H1 (cell line): ENCODE results near the gene PFKFB1. TPM values are rescaled to one million over a fixed set of nuclear protein-coding genes. Genes with fewer than 3 reads are reported as not detected.

Source experiments
- CHD2 ChIP-seq: IDR thresholded peaks from 2 replicates; pipeline ENCODE4 v1.6.1; 2012; ENCODE audit warnings: low read length, improper control_type of control experiment
- GABPA ChIP-seq: IDR thresholded peaks from 2 replicates; pipeline ENCODE4 v1.6.1; 2011; ENCODE audit warnings: mild to moderate bottlenecking, low read length, moderate library complexity, borderline replicate concordance; ENCODE audit not compliant: insufficient read depth
- polyA plus RNA-seq, 7 experiments: library from polyadenylated mRNA; depleted of rRNA in 3 of 7; stranded (reverse) in 5 of 7; unstranded in 2 of 7; fragments of >200 nt in 5 of 7; fragments of 200-250 nt in 2 of 7; gene quantifications; 1 replicate in 5 of 7; 2 replicates in 1 of 7; 4 replicates in 1 of 7; pipeline versions ENCODE4 v1.2.1 to v1.2.3, GENCODE V29; 2011 to 2013; ENCODE audit warnings: missing spikeins in 2 of 7, mixed read lengths in 2 of 7
- total RNA-seq: library from RNA; stranded (reverse); fragmentation: NEBNext Ultra II Directional; extraction: Animal tissue kit (Norgen Biotek cat#: 25700); gene quantifications from 2 replicates; pipeline ENCODE4 v1.2.1, GENCODE V29; 2021

PFKFB1 gene
- total and polyA plus RNA-seq, 2 of the 8 experiments (the other 6 are each of a cell fraction or from before 2014, with no cell fraction given): 0.26 to 0.30 TPM

DNA sequence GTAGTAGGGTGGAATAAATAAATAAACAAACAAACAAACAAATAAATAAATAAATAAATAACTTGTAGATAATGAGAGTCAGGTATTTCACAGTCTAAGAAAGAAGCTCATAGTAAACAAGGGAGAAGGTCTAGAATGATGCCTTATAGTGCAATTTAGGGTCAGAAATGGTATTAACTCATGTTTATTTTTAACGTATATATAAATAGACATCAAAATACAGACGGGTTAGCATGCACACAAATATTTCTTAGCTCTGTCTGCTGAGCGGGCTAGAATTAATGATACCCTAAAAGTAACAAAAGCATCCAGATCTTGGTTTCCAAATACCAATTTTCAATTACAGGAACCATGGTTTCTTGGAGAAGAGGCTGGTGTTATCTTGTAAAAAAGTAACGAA, 16.6 kb downstream of the PFKFB1 start (continued):
- no peak for TF ChIP-seq CHD2
- no peak for TF ChIP-seq GABPA
